CD4-positive, alpha-beta T cell treated with Interferon gamma for 1 hour (primary cell): ENCODE data around the gene C1QB.
"Not testable (repeated sequence)": the region's sequence is repeated elsewhere in the genome, so short reads cannot be mapped to it uniquely, and the experiment has no call there.

Experiments
- DNase-seq: peaks from one replicate; pipeline ENCODE4 v3.0.0-alpha.2; 2020

Gene C1QB

GRCh38 chr1:22668840-22669239 is 15.8 kb downstream of the C1QB start:
- not testable (repeated sequence) for DNase-seq

GRCh38 chr1:22670352-22670975 is 17.4 kb downstream of the C1QB start:
- no peak for DNase-seq

- DNase-seq: no peak
These were observed 19.0 kb downstream of the C1QB start for GRCh38 chr1:22671999-22672398.

- DNase-seq: no peak
These were observed 20.7 kb downstream of the C1QB start for GRCh38 chr1:22673486-22674409.

- DNase-seq: no peak
These were observed 21.3 kb downstream of the C1QB start for GRCh38 chr1:22674410-22674749.

GRCh38 chr1:22676151-22676550 is 23.1 kb downstream of the C1QB start:
- DNase-seq: not testable (repeated sequence)

GRCh38 chr1:22676916-22677583 is 24.0 kb downstream of the C1QB start:
- no peak for DNase-seq

- DNase-seq: no peak
These were observed 25.2 kb downstream of the C1QB start for GRCh38 chr1:22677931-22678896.

GRCh38 chr1:22680726-22681125 is 27.7 kb downstream of the C1QB start:
- no peak for DNase-seq

GRCh38 chr1:22681556-22682276 is 28.7 kb downstream of the C1QB start:
- no peak for DNase-seq

- DNase-seq: no peak
These were observed 30.5 kb downstream of the C1QB start for GRCh38 chr1:22683547-22683946.

GRCh38 chr1:22685591-22686059 is 32.6 kb downstream of the C1QB start:
- DNase-seq: no peak

GRCh38 chr1:22687191-22687590 is 34.2 kb downstream of the C1QB start:
- DNase-seq: no peak

- DNase-seq: no peak
These were observed 35.4 kb downstream of the C1QB start for GRCh38 chr1:22688466-22688865.

- no peak for DNase-seq
These were observed 36.5 kb downstream of the C1QB start for GRCh38 chr1:22689505-22689904.

GRCh38 chr1:22691031-22691753 is 38.2 kb downstream of the C1QB start:
- DNase-seq: no peak

- DNase-seq: no peak
These were observed 41.1 kb downstream of the C1QB start for GRCh38 chr1:22694172-22694571.

- no peak for DNase-seq
These were observed 43.6 kb downstream of the C1QB start for GRCh38 chr1:22696610-22697009.

GRCh38 chr1:22697980-22698379 is 44.9 kb downstream of the C1QB start:
- DNase-seq: no peak

- no peak for DNase-seq
These were observed 46.9 kb downstream of the C1QB start for GRCh38 chr1:22699681-22700520.
